PC-9 (cell line): ENCODE measurements around the gene NBEAL2.

Experiments used
- EZH2 ChIP-seq: fragments of 200-600 bp; sonication (generic); IDR thresholded peaks from 2 replicates; pipeline ENCODE4 v1.8.0; 2017; ENCODE audit warnings: antibody characterized with exemption, low read depth
- TF ChIP-seq, protein P1 (sequence below): fragments of 200-600 bp; sonication (generic); conservative IDR thresholded peaks from 2 replicates; pipeline ENCODE4 v1.6.1; 2017; ENCODE audit warnings: mixed run types, antibody characterized with exemption, mild to moderate bottlenecking, moderate library complexity

GRCh38 chr3:47000198-47000815 lies 20.8 kb downstream of the NBEAL2 start:
- TF ChIP-seq, protein P1, sequence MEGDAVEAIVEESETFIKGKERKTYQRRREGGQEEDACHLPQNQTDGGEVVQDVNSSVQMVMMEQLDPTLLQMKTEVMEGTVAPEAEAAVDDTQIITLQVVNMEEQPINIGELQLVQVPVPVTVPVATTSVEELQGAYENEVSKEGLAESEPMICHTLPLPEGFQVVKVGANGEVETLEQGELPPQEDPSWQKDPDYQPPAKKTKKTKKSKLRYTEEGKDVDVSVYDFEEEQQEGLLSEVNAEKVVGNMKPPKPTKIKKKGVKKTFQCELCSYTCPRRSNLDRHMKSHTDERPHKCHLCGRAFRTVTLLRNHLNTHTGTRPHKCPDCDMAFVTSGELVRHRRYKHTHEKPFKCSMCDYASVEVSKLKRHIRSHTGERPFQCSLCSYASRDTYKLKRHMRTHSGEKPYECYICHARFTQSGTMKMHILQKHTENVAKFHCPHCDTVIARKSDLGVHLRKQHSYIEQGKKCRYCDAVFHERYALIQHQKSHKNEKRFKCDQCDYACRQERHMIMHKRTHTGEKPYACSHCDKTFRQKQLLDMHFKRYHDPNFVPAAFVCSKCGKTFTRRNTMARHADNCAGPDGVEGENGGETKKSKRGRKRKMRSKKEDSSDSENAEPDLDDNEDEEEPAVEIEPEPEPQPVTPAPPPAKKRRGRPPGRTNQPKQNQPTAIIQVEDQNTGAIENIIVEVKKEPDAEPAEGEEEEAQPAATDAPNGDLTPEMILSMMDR, result no peak
- no peak for TF ChIP-seq EZH2
